Activated CD4-positive, alpha-beta T cell treated with anti-CD3 and anti-CD28 coated beads, Interleukin-2, amount 10 ng/mL, durations not matched to agents 24 days and 14 days (primary cell): ENCODE measurements around the gene KHDRBS2. TPM values are rescaled to one million over a fixed set of nuclear protein-coding genes. Genes with fewer than 3 reads are reported as not detected.

Source experiments
- DNase-seq: peaks from one replicate; pipeline ENCODE4 v3.0.0; 2022
- H3K27ac Mint-ChIP-seq: one replicate; pipeline ENCODE4 v1.8.0; 2022; ENCODE audit warnings: mild to moderate bottlenecking, mixed read lengths
- H3K27me3 Mint-ChIP-seq: one replicate; pipeline ENCODE4 v1.8.0; 2022; ENCODE audit warnings: mixed read lengths
- H3K36me3 Mint-ChIP-seq: one replicate; pipeline ENCODE4 v1.8.0; 2022; ENCODE audit warnings: low read depth, mild to moderate bottlenecking, mixed read lengths
- H3K4me1 Mint-ChIP-seq: one replicate; pipeline ENCODE4 v1.8.0; 2021; ENCODE audit warnings: mixed read lengths
- H3K4me3 Mint-ChIP-seq: one replicate; pipeline ENCODE4 v1.8.0; 2022; ENCODE audit warnings: mild to moderate bottlenecking, moderate library complexity, mixed read lengths
- H3K9me3 Mint-ChIP-seq: one replicate; pipeline ENCODE4 v1.8.0; 2021; ENCODE audit warnings: mixed read lengths
- intact Hi-C: fragments of 100-400 bp; cut with micrococcal nuclease; formaldehyde crosslinking; loops from one replicate; pipeline ENCODE4 v1.15.1; 2023
- total RNA-seq: library from RNA; stranded (reverse); gene quantifications from 2 replicates; pipeline ENCODE4 v1.2.3, GENCODE V29; 2022

KHDRBS2 gene
- total RNA-seq, 1 donor from 2014 or later, result not detected

DNA sequence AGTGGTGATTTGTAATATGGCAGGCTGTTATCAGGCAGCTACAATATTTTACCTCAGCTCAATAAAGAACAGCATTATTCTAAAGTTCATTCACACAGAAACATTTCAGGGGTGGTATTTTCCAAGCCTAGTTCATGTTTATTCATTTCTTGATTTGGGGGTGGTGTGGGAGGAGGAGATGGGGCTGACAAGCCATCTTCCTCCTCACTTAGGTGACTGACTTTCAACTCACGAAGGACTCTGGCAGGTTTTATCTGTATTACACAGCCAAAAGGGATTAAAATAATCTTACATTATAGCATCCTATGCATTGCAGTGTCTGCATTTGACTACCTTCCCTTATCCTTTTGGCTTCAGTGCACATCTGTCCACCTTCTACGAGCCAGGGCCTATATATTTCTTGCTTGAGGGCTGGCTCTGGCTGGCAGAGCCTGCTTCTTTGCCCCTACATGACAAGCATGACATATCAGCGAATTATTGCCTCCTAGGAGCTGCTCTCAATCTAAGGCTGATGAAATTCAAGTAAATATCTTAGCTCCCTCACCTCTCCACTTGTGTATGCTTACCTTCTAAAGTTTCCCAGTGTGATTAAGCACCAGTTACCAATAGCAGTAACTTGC lies 20.0 kb downstream of the KHDRBS2 start:
- Mint-ChIP-seq H3K27me3 (no peaks in the 10 kb centered on the region), H3K4me1 (no peaks in the 10 kb centered on the region), H3K9me3 (no peaks in the 10 kb centered on the region), H3K36me3 (no peaks in the 10 kb centered on the region), H3K27ac (no peak overlapping the region), H3K4me3 (no peak overlapping the region)
- DNase-seq, result no peak
- intact Hi-C loops, result no loop called here

DNA sequence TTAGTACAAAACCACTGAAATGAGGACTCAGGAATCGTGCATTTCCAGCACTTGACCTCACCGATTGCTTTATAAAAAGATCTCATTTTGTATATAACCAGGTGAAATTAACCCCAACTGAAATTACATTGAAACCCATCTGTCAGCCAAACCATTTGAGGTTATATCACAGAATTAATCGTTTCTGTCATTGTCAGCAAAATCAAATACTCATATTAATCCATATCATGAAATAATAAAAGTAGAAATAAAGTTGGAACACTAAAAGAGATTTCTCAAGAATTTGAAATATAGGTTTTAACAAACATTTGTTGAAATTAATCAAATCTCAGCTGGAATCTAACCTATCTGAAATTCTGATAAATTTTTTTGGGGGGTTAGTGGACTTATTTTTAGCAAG lies 23.7 kb downstream of the KHDRBS2 start:
- no peaks in the 10 kb centered on the region for H3K36me3 Mint-ChIP-seq
- no peak overlapping the region for H3K27ac Mint-ChIP-seq

DNA sequence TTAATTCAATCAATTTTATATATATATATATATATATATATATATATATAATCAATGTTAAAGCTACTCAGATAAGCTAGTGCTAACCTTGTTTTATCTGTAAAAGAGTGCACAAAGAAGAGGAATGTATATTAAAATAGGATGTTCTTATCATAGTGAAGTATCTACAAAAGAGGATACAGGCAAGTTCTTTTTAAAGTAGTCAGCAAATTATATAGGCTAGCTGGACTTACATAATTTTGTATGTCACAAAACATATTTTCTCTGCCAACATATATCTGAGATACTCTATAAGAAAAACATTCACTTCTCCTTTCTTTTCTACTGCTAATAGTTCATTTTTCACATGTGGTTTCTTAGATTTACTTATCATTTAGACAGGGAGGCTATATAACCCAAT lies 39.9 kb downstream of the KHDRBS2 start:
- Mint-ChIP-seq H3K36me3 (no peaks in the 10 kb centered on the region), H3K4me3 (no peak overlapping the region), H3K4me1 (no peaks in the 10 kb centered on the region), H3K27ac (no peak overlapping the region), H3K27me3 (no peaks in the 10 kb centered on the region), H3K9me3 (no peaks in the 10 kb centered on the region)
- DNase-seq, result no peak
- intact Hi-C loops, result no loop called here

More for the DNA sequence above, 23.7 kb downstream of the KHDRBS2 start:
- no peaks in the 10 kb centered on the region for H3K4me1 Mint-ChIP-seq
- no peak for DNase-seq
- H3K9me3 Mint-ChIP-seq, result no peaks in the 10 kb centered on the region
- H3K4me3 Mint-ChIP-seq, result no peak overlapping the region
- intact Hi-C loops, result no loop called here
- H3K27me3 Mint-ChIP-seq, result no peaks in the 10 kb centered on the region

DNA sequence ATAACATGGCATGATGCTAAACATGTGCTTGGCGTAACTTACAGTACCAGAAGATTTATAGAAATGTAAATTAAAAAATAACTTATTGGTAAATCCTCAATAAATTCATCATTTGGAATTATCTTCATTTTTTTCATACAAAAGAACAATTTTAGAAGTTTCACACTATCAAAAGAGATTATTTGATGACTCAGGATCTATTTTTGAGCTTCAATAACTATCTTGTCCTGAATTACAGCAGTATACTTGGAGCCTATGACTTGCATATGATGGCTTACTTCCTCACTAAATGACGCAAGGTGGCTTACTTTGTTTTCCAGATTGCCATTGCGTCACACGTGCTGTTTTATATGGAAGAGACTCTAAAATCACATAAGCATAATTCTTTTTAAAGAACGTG lies 49.2 kb downstream of the KHDRBS2 start:
- intact Hi-C loops, result no loop called here
- Mint-ChIP-seq H3K27me3 (no peaks in the 10 kb centered on the region), H3K4me1 (no peaks in the 10 kb centered on the region), H3K27ac (no peak overlapping the region), H3K4me3 (no peak overlapping the region), H3K36me3 (no peaks in the 10 kb centered on the region), H3K9me3 (no peaks in the 10 kb centered on the region)
- DNase-seq, result no peak

DNA sequence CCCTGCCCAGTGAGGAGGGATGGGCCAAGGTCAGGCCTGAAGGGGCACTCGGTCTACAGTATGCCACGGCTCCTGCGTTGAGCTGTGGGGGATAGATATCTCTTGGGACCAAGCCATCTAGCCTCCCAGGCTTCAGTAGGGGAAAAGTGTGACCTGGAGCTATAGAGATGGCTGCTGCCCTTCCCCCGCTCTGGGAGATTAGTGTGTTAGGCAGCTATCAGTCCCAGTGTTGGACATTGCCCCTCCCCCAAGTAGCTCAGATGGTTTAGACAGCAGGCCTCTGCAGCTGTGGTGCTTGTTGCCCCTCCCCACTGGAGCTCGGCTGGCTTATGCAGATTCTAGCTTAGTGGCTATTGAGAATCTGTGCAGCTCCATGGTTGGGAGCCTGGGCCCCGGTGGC lies 56.8 kb downstream of the KHDRBS2 start:
- intact Hi-C loops, result no loop called here
- no peak for DNase-seq
- Mint-ChIP-seq H3K4me3 (no peak overlapping the region), H3K4me1 (no peaks in the 10 kb centered on the region), H3K9me3 (peaks cover 6% of the 10 kb centered on the region), H3K27ac (no peak overlapping the region), H3K27me3 (no peaks in the 10 kb centered on the region), H3K36me3 (no peaks in the 10 kb centered on the region)

DNA sequence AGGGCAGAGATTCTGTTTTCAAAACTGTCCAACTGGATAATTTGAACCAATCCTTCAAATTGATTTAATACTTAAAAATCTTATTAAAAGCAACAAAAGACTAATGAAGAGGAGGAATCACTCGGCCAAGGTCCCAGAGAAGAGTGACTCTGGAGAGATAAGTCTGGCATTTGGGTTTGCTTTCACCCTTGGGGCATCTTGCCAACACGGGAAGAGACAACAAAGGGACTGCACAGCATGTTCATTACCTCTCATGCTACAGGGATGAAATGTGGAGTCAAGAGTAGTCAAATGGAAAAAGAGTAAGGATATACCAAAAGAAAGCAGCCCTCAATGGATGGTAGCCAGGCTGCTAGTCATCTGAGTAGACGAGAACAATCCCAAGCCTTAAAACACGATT lies 68.2 kb downstream of the KHDRBS2 start:
- Mint-ChIP-seq H3K27me3 (no peaks in the 10 kb centered on the region), H3K27ac (no peak overlapping the region), H3K36me3 (no peaks in the 10 kb centered on the region), H3K4me1 (no peaks in the 10 kb centered on the region), H3K4me3 (no peak overlapping the region), H3K9me3 (peaks cover 4% of the 10 kb centered on the region)
- intact Hi-C loops, result no loop called here
- DNase-seq, result no peak

DNA sequence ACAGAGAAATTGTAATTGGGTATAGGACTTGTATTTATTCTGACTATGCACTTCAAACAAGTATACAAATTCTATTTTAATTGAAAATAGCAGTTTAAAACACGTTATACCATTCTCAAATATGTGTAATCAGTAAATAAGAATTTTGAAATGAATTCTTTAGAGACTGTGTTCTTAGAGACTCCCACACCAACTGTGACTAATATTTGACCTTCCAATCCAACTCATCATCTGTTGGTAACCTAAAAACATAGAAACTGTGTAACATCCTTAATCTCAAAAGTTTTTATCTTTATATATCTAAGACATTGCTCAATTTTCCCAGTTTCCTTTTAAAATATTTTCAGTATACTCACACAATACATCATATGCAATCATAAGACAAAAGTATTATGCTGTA lies 83.9 kb downstream of the KHDRBS2 start:
- Mint-ChIP-seq H3K36me3 (no peaks in the 10 kb centered on the region), H3K4me3 (no peak overlapping the region), H3K4me1 (no peaks in the 10 kb centered on the region), H3K9me3 (peaks cover 10% of the 10 kb centered on the region), H3K27me3 (no peaks in the 10 kb centered on the region), H3K27ac (no peak overlapping the region)
- intact Hi-C loops, result no loop called here
- DNase-seq, result no peak

DNA sequence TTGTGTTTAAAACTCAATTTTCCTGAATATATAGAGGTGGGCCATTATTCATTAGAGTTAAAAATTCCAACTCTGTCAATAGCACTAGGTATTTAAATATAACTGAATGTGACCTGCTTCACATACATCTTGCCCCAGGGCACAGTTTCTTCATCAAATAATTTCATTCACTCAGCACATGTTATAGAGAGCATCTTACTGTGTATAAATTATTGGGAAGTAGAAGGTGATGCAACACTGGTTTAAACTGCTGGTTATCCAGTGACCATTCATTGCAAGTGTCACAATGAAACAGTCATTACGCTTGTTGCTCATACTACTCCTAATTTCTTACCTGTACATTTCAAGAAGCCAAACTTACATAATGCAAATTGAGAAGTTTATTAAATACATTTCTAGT lies 93.4 kb downstream of the KHDRBS2 start:
- Mint-ChIP-seq H3K4me3 (no peak overlapping the region), H3K27me3 (no peaks in the 10 kb centered on the region), H3K27ac (no peak overlapping the region), H3K4me1 (no peaks in the 10 kb centered on the region), H3K9me3 (peaks cover 11% of the 10 kb centered on the region), H3K36me3 (no peaks in the 10 kb centered on the region)
- intact Hi-C loops, result no loop called here
- no peak for DNase-seq

DNA sequence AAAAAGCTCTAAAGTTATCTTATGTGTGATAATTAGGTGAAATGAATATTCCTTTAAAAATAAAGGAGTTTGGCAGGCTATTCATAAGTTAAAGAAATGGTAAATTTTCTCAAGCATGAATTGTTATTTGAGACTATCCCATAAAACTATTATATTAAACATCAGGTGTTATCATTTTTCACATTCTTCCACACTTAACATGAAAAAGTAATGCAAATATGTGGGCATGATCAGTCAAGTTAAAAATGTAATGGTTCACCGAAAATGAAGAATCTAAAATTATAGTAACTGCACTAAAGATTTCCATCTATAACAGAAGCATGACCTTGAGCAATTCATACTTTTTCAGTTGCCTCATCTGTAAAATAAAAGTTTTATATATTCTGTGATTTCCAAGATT lies 110.8 kb downstream of the KHDRBS2 start:
- Mint-ChIP-seq H3K27me3 (no peaks in the 10 kb centered on the region), H3K4me3 (no peak overlapping the region), H3K27ac (no peak overlapping the region), H3K9me3 (no peaks in the 10 kb centered on the region), H3K4me1 (no peaks in the 10 kb centered on the region), H3K36me3 (no peaks in the 10 kb centered on the region)
- intact Hi-C loops, result no loop called here
- no peak for DNase-seq

DNA sequence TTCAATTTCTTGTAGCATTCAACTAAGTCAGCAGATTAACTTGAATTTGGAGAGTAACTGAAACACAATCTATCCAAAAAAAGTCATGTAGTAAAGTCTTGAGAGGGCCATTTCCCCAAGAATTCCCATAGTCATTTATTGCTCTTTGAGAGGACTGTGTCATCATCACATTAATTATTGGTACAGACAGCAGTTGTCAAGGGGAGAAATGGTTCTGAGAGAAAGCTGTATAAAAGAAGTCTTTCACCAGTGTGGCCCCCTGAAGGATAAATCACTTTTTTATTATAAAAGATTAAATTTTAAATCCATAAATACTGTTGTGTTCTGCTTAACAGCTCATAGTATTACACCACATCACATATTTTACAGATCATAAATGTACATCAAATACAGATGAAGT lies 111.5 kb downstream of the KHDRBS2 start:
- no peak for DNase-seq
- no peaks in the 10 kb centered on the region for H3K27me3 Mint-ChIP-seq
- intact Hi-C loops, result no loop called here
- H3K27ac Mint-ChIP-seq, result no peak overlapping the region
- H3K9me3 Mint-ChIP-seq, result no peaks in the 10 kb centered on the region
- H3K36me3 Mint-ChIP-seq, result no peaks in the 10 kb centered on the region
- no peak overlapping the region for H3K4me3 Mint-ChIP-seq
- no peaks in the 10 kb centered on the region for H3K4me1 Mint-ChIP-seq

DNA sequence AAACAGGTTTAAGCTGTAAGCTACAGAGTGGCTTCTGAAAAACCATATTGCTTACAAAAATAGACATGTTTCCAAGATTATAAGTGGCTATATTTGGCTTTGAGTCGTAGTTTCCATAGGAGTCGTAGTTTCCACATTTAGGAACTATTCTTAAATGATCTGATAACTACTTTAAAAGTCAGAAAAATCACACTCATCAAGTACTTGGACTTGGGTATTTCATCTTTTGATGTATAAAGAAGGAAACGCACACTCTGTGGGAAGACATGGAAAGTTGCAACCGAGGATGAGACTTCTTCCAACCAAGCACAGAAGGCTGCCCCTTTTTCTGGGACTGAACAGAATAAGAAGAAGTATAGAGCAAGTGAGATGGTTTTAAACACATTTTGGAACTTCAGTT lies 118.3 kb downstream of the KHDRBS2 start:
- H3K4me3 Mint-ChIP-seq, result no peak overlapping the region
- no peak for DNase-seq
- H3K9me3 Mint-ChIP-seq, result peaks cover 6% of the 10 kb centered on the region
- intact Hi-C loops, result no loop called here
- no peaks in the 10 kb centered on the region for H3K36me3 Mint-ChIP-seq
- no peak overlapping the region for H3K27ac Mint-ChIP-seq
- H3K27me3 Mint-ChIP-seq, result no peaks in the 10 kb centered on the region
- H3K4me1 Mint-ChIP-seq, result no peaks in the 10 kb centered on the region

DNA sequence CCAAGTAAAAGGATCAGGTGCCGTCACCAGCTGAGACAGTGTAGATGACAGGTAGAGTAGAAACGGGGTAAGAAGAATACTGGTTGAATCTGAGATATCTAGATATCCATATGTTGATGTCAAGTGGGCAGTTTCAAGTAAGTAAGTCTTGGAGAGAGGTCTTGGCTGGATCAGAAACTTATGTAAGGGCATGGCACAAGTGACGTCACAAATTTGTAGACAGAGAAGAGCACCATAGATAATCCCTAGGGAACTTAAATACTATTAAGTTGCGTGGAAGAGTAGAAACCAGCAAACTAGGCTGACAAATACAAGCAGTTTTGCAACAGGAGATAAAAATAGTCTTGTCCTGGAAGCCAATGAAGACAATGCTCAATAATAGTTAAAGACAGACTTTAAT lies 123.2 kb downstream of the KHDRBS2 start:
- Mint-ChIP-seq H3K4me1 (no peaks in the 10 kb centered on the region), H3K27me3 (no peaks in the 10 kb centered on the region), H3K36me3 (no peaks in the 10 kb centered on the region), H3K4me3 (no peak overlapping the region), H3K27ac (no peak overlapping the region), H3K9me3 (peaks cover 3% of the 10 kb centered on the region)
- no peak for DNase-seq
- intact Hi-C loops, result no loop called here

DNA sequence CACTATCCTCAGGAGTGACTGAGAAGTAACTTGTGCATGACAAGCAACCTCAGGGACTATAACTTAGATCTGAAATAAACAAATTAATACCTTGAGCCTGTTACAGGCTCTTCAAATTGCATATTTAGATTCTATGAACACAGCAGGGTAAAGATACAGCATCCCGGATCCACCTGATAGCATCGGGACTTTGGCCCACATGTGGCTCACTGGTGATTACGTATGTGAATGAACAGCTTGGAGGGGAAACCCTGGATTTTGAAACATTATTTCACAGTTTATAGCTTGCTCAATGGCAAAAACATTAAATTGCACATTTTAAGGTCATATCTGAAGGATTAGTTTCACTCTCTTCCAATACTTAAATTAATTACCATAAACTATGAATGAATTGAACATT lies 133.2 kb downstream of the KHDRBS2 start:
- no peak overlapping the region for H3K27ac Mint-ChIP-seq
- H3K9me3 Mint-ChIP-seq, result no peaks in the 10 kb centered on the region
- intact Hi-C loops, result no loop called here
- no peaks in the 10 kb centered on the region for H3K27me3 Mint-ChIP-seq
- no peak overlapping the region for H3K4me3 Mint-ChIP-seq
- no peaks in the 10 kb centered on the region for H3K36me3 Mint-ChIP-seq
- DNase-seq, result no peak
- H3K4me1 Mint-ChIP-seq, result no peaks in the 10 kb centered on the region

DNA sequence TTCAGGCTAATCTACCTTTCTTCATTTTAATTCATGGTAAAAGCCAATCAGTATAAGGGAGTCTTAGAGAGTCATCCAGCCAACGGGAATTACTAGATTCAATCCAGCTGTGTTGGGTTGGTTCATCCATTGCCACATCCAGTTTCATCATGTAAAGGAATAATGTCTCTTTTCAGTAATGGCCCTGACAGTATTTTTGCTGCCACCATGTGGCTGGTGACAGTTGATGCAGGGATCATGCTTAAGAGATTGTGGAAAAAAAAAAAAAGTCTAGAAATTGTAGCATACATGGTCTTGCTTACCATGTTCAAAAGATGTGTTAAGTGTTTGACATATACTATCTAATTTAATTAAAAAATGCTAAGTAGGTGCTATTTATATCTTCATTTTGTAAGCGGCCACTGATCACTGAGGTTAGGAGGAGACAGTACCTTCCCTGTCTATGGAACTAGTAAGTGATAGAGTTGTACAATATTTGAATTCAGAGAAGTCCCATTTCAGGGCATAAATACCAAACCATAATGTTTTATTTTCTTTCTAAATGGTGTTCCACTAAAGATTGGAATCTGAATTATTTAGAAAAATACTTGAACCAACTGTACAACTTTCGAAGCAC lies 135.9 kb downstream of the KHDRBS2 start:
- Mint-ChIP-seq H3K27ac (no peak overlapping the region), H3K4me3 (no peak overlapping the region), H3K27me3 (no peaks in the 10 kb centered on the region), H3K9me3 (no peaks in the 10 kb centered on the region), H3K36me3 (no peaks in the 10 kb centered on the region), H3K4me1 (no peaks in the 10 kb centered on the region)
- intact Hi-C loops, result no loop called here
- DNase-seq, result no peak
